Adrenal gland (tissue), 5 donors: ENCODE data around the gene MEP1A.

ENCODE experiments used
- POLR2A ChIP-seq, 2 donors: fragments of 450-650 bp; IDR thresholded peaks; one replicate each; pipeline ENCODE4 v1.6.1; 2017; ENCODE audit warnings: antibody characterized with exemption in 2 of 2, mild to moderate bottlenecking in 2 of 2, moderate library complexity in 1 of 2
- TF ChIP-seq, protein P1 (sequence below), 6 experiments: fragments of 450-650 bp in 4 of 6; fragments of 200-600 bp in 2 of 6; sonication (generic) in 1 of 6; IDR thresholded peaks; 1 replicate in 5 of 6; 2 replicates in 1 of 6; pipeline versions ENCODE4 v1.5.1 to v1.8.0; 2016 to 2021; ENCODE audit warnings: antibody characterized with exemption in 6 of 6, mild to moderate bottlenecking in 2 of 6, moderate library complexity in 1 of 6
- donor health status: DM: no; HTN: no; CAD: no.

DNA sequence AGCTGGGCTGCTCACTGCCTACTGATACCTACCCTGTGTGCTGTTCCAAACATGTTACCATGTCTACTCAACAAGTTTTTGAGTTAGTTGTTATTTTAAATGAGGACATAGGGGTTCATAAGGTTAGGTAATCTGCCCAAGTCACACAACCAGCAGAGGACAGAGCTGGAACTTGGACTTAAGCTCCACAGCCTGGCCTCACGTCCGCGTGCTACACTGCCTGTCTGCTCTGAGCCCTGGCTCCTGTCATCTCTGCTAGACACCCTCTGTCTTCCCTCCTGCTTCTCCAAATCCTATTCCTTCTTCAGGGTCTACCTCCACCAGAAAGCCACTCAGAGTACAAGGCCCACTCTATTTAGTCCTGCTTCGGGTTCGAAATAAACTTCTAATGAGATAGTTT, 28.2 kb upstream of the MEP1A start:
- TF ChIP-seq, protein P1, sequence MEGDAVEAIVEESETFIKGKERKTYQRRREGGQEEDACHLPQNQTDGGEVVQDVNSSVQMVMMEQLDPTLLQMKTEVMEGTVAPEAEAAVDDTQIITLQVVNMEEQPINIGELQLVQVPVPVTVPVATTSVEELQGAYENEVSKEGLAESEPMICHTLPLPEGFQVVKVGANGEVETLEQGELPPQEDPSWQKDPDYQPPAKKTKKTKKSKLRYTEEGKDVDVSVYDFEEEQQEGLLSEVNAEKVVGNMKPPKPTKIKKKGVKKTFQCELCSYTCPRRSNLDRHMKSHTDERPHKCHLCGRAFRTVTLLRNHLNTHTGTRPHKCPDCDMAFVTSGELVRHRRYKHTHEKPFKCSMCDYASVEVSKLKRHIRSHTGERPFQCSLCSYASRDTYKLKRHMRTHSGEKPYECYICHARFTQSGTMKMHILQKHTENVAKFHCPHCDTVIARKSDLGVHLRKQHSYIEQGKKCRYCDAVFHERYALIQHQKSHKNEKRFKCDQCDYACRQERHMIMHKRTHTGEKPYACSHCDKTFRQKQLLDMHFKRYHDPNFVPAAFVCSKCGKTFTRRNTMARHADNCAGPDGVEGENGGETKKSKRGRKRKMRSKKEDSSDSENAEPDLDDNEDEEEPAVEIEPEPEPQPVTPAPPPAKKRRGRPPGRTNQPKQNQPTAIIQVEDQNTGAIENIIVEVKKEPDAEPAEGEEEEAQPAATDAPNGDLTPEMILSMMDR (IDR thresholded peaks at IDR 0.05) = no peak
- no peak for TF ChIP-seq POLR2A (IDR thresholded peaks at IDR 0.05)
